WTC11 (cell line): Measurements from ENCODE around the gene MN1. TPM values are rescaled to one million over a fixed set of nuclear protein-coding genes. Genes with fewer than 3 reads are reported as not detected.

Experiments used
- ATAC-seq: fragments of 200-7000 bp; cut with Tn5 transposase; 2 replicates; pipeline ENCODE4 v1.10.0; 2021; ENCODE audit warnings: mild to moderate bottlenecking, moderate library complexity
- CTCF ChIA-PET: fragments of 300-600 bp; sonication (Branson Sonifier 250); formaldehyde crosslinking; loops from one replicate; lab custom pipeline; 2021; ENCODE audit warnings: antibody characterized with exemption; lab: Charles Lee
- POLR2A ChIA-PET: fragments of 350-600 bp; sonication (Branson Sonifier 250); formaldehyde crosslinking; loops from one replicate; lab custom pipeline; 2021; ENCODE audit warnings: antibody characterized with exemption; lab: Charles Lee
- DNase-seq: peaks from one replicate; pipeline ENCODE4 v3.0.0; 2021; ENCODE audit warnings: low spot score
- H3K27ac Mint-ChIP-seq: 2 replicates; pipeline ENCODE4 v1.8.0; 2021; ENCODE audit warnings: mixed read lengths
- H3K27me3 Mint-ChIP-seq: 2 replicates; pipeline ENCODE4 v1.8.0; 2021; ENCODE audit warnings: low read depth, mild to moderate bottlenecking, moderate library complexity, mixed read lengths
- H3K36me3 Mint-ChIP-seq: 2 replicates; pipeline ENCODE4 v1.8.0; 2021; ENCODE audit warnings: mixed read lengths
- H3K4me1 Mint-ChIP-seq: 2 replicates; pipeline ENCODE4 v1.8.0; 2022; ENCODE audit warnings: mixed read lengths
- H3K4me3 Mint-ChIP-seq: 2 replicates; pipeline ENCODE4 v1.8.0; 2021; ENCODE audit warnings: mild to moderate bottlenecking, moderate library complexity, mixed read lengths
- H3K9me3 Mint-ChIP-seq: 2 replicates; pipeline ENCODE4 v1.8.0; 2021; ENCODE audit warnings: mixed read lengths
- ATF3 ChIP-seq: sonication (generic); formaldehyde crosslinking; conservative IDR thresholded peaks from 2 replicates; pipeline ENCODE4 v1.8.1; 2022; ENCODE audit warnings: mild to moderate bottlenecking, missing genetic modification reagents
- ATF6 ChIP-seq: sonication (generic); formaldehyde crosslinking; IDR thresholded peaks from 2 replicates; pipeline ENCODE4 v1.8.1; 2023; ENCODE audit warnings: mild to moderate bottlenecking, missing genetic modification reagents
- CBFB ChIP-seq: sonication (generic); formaldehyde crosslinking; IDR thresholded peaks from 2 replicates; pipeline ENCODE4 v1.8.1; 2022; ENCODE audit warnings: mild to moderate bottlenecking, low read depth, missing genetic modification reagents
- ETV6 ChIP-seq: sonication (generic); formaldehyde crosslinking; IDR thresholded peaks from 2 replicates; pipeline ENCODE4 v1.8.1; 2022; ENCODE audit warnings: mild to moderate bottlenecking, missing genetic modification reagents
- FOXK1 ChIP-seq: sonication (generic); formaldehyde crosslinking; IDR thresholded peaks from 2 replicates; pipeline ENCODE4 v1.8.0; 2022; ENCODE audit warnings: mild to moderate bottlenecking, moderate library complexity, missing genetic modification reagents
- FOXP4 ChIP-seq: sonication (generic); formaldehyde crosslinking; IDR thresholded peaks from 2 replicates; pipeline ENCODE4 v1.8.0; 2022; ENCODE audit warnings: mild to moderate bottlenecking, missing genetic modification reagents
- GRHL2 ChIP-seq: fragments of 250-450 bp; sonication (Bioruptor Pico); IDR thresholded peaks from 2 replicates; pipeline ENCODE4 v1.8.0; 2022; ENCODE audit warnings: mild to moderate bottlenecking, moderate library complexity; ENCODE audit not compliant: insufficient replicate concordance, severe bottlenecking
- GTF2I ChIP-seq: fragments of 250-450 bp; sonication (Bioruptor Pico); conservative IDR thresholded peaks from 2 replicates; pipeline ENCODE4 v1.4.0; 2021; ENCODE audit warnings: mild to moderate bottlenecking
- HMGA2 ChIP-seq: fragments of 250-450 bp; sonication (Bioruptor Pico); IDR thresholded peaks from 2 replicates; pipeline ENCODE4 v1.4.0; 2021; ENCODE audit warnings: mild to moderate bottlenecking, moderate library complexity
- HMGXB4 ChIP-seq: sonication (generic); formaldehyde crosslinking; IDR thresholded peaks from 2 replicates; pipeline ENCODE4 v1.8.1; 2023; ENCODE audit warnings: mild to moderate bottlenecking, moderate library complexity, missing genetic modification reagents
- MLX ChIP-seq: sonication (generic); formaldehyde crosslinking; IDR thresholded peaks from 2 replicates; pipeline ENCODE4 v1.8.1; 2023; ENCODE audit warnings: mild to moderate bottlenecking, missing genetic modification reagents, moderate library complexity
- MXD4 ChIP-seq: fragments of 250-450 bp; sonication (Bioruptor Pico); IDR thresholded peaks from 2 replicates; pipeline ENCODE4 v1.8.0; 2021; ENCODE audit warnings: mild to moderate bottlenecking, moderate library complexity, borderline replicate concordance
- NFYB ChIP-seq: sonication (generic); formaldehyde crosslinking; conservative IDR thresholded peaks from 2 replicates; pipeline ENCODE4 v1.8.0; 2022; ENCODE audit warnings: low read depth, missing genetic modification reagents
- PRRX2 ChIP-seq: fragments of 250-450 bp; sonication (Bioruptor Pico); IDR thresholded peaks from 2 replicates; pipeline ENCODE4 v1.8.0; 2021; ENCODE audit warnings: mild to moderate bottlenecking
- SP1 ChIP-seq: sonication (generic); formaldehyde crosslinking; conservative IDR thresholded peaks from 2 replicates; pipeline ENCODE4 v1.8.1; 2022; ENCODE audit warnings: missing genetic modification reagents
- TP53 ChIP-seq: sonication (generic); formaldehyde crosslinking; IDR thresholded peaks from 2 replicates; pipeline ENCODE4 v1.8.1; 2023; ENCODE audit warnings: mild to moderate bottlenecking, missing genetic modification reagents
- ZMAT4 ChIP-seq: fragments of 250-450 bp; sonication (Bioruptor Pico); IDR thresholded peaks from 2 replicates; pipeline ENCODE4 v1.9.0; 2021; ENCODE audit warnings: mild to moderate bottlenecking
- ZNF121 ChIP-seq: sonication (generic); formaldehyde crosslinking; IDR thresholded peaks from 2 replicates; pipeline ENCODE4 v1.8.0; 2023; ENCODE audit warnings: missing genetic modification reagents
- ZNF263 ChIP-seq: sonication (generic); formaldehyde crosslinking; IDR thresholded peaks from 2 replicates; pipeline ENCODE4 v1.8.1; 2022; ENCODE audit warnings: low read depth, mild to moderate bottlenecking, moderate library complexity, missing genetic modification reagents
- ZSCAN18 ChIP-seq: fragments of 250-450 bp; sonication (Bioruptor Pico); IDR thresholded peaks from 2 replicates; pipeline ENCODE4 v2.1.2; 2022; ENCODE audit warnings: mild to moderate bottlenecking, moderate library complexity
- total RNA-seq: library from RNA; stranded (reverse); gene quantifications from 3 replicates; pipeline ENCODE4 v1.2.3, GENCODE V29; 2021

MN1 gene
- total RNA-seq, 1 experiment from 2014 or later = 21.3 TPM

GRCh38 chr22:27777128-27777527 lies 24.4 kb downstream of the MN1 start:
- no peaks in the 10 kb centered on the region for H3K27me3 Mint-ChIP-seq
- CTCF ChIA-PET = interaction anchor here (1.0 kb wide), 1 partner anchor 32 kb away, joined by 3 read pairs; no protein-coding TSS in a partner anchor
- TF ChIP-seq ZNF121 (CRISPR knock-in tag) (peak; percentile 100), NFYB (CRISPR knock-in tag) (no peak), GTF2I (peak; percentile 86; the same call in 1 of the 2 replicates)
- TF ChIP-seq, all 79 proteins: peak for 2
- Mint-ChIP-seq H3K27ac (peak overlapping the region; percentile 85), H3K4me3 (peak overlapping the region; percentile 65; the same call in 1 of the 2 replicates), H3K9me3 (peaks cover 6% of the 10 kb centered on the region), H3K4me1 (peaks cover 69% of the 10 kb centered on the region), H3K36me3 (peaks cover 7% of the 10 kb centered on the region)
- ATAC-seq = no peak
- no peak for DNase-seq
- POLR2A ChIA-PET = interaction anchor here (0.6 kb wide), 1 partner anchor 675 kb away, joined by 3 read pairs; no protein-coding TSS in a partner anchor

GRCh38 chr22:27776650-27776958 lies 25.0 kb downstream of the MN1 start:
- Mint-ChIP-seq H3K27me3 (no peaks in the 10 kb centered on the region), H3K4me1 (peaks cover 69% of the 10 kb centered on the region), H3K36me3 (peaks cover 5% of the 10 kb centered on the region), H3K27ac (peak overlapping the region; percentile 85), H3K9me3 (peaks cover 6% of the 10 kb centered on the region), H3K4me3 (peak overlapping the region; percentile 65)
- ChIA-PET CTCF (interaction anchor here (0.6 to 1.4 kb wide), 3 partner anchors 19 to 33 kb away, joined by 3 read pairs; no protein-coding TSS in a partner anchor), POLR2A (interaction anchor here (0.6 kb wide), 1 partner anchor 674 kb away, joined by 3 read pairs; no protein-coding TSS in a partner anchor)
- TF ChIP-seq MXD4 = no peak
- no peak for TF ChIP-seq PRRX2 (CRISPR knock-in tag)
- no peak for TF ChIP-seq ATF3
- no peak for TF ChIP-seq ETV6 (CRISPR knock-in tag)
- TF ChIP-seq ZMAT4 (CRISPR knock-in tag) = no peak
- TF ChIP-seq ZSCAN18 = no peak
- no peak for TF ChIP-seq ATF6 (CRISPR knock-in tag)
- no peak for TF ChIP-seq MLX (CRISPR knock-in tag)
- no peak for TF ChIP-seq CBFB
- no peak for TF ChIP-seq HMGA2
- TF ChIP-seq ZNF263 (CRISPR knock-in tag) = no peak
- TF ChIP-seq FOXK1 (CRISPR knock-in tag) = no peak
- TF ChIP-seq GRHL2 = no peak
- ATAC-seq (no peak), DNase-seq (no peak)

- Mint-ChIP-seq H3K27me3 (no peaks in the 10 kb centered on the region), H3K4me1 (peaks cover 65% of the 10 kb centered on the region), H3K4me3 (peak overlapping the region; percentile 65), H3K9me3 (peaks cover 3% of the 10 kb centered on the region), H3K36me3 (peaks cover 2% of the 10 kb centered on the region), H3K27ac (peak overlapping the region; percentile 94)
- ChIA-PET POLR2A (interaction anchor here (0.6 kb wide), 1 partner anchor 674 kb away, joined by 3 read pairs; no protein-coding TSS in a partner anchor), CTCF (interaction anchor here (0.6 to 1.4 kb wide), 4 partner anchors 20 to 33 kb away, joined by 3 read pairs; no protein-coding TSS in a partner anchor)
- peak; percentile 49 for ATAC-seq
- no peak for DNase-seq
- TF ChIP-seq SP1 = peak; percentile 25; the same call in 1 of the 2 replicates
- TF ChIP-seq FOXP4 (CRISPR knock-in tag) = no peak
- no peak for TF ChIP-seq TP53 (CRISPR knock-in tag)
- 0 out of 2 replicates have a peak, but pooled peaks have one; percentile 34 for TF ChIP-seq HMGXB4
Measured at GRCh38 chr22:27775758-27776649, 25.6 kb downstream of the MN1 start.
